Esophagus muscularis mucosa (tissue), 4 donors: ENCODE results near the gene ISG20L2. TPM values are rescaled to one million over a fixed set of nuclear protein-coding genes. Genes with fewer than 3 reads are reported as not detected.

Experiments used
- DNase-seq: peaks from one replicate; pipeline ENCODE4 v3.0.0-alpha.2; 2017; ENCODE audit errors: extremely low spot score
- H3K27ac ChIP-seq, 4 donors: fragments of 200-600 bp; sonication (generic); replicated peaks in 1 of 4; 1 replicate in 3 of 4; 2 replicates in 1 of 4; pipeline ENCODE4 v1.5.1; 2016 to 2019; ENCODE audit warnings: mild to moderate bottlenecking in 1 of 4
- H3K27me3 ChIP-seq, 4 donors: fragments of 200-600 bp; sonication (generic); one replicate each; pipeline versions ENCODE4 v1.5.1 to v1.6.0; 2016 to 2019
- H3K36me3 ChIP-seq, 4 donors: fragments of 200-600 bp; sonication (generic); one replicate each; pipeline ENCODE4 v1.5.1; 2016 to 2019
- H3K4me1 ChIP-seq, 4 donors: fragments of 200-600 bp; sonication (generic); one replicate each; pipeline ENCODE4 v1.5.1; 2016 to 2019
- H3K4me3 ChIP-seq, 4 donors: fragments of 200-600 bp; sonication (generic); 1 replicate in 2 of 4; 2 replicates in 2 of 4; pipeline ENCODE4 v1.5.1; 2016 to 2019; ENCODE audit warnings: mild to moderate bottlenecking in 4 of 4, moderate library complexity in 1 of 4
- H3K9me3 ChIP-seq, 4 donors: fragments of 200-600 bp; sonication (generic); 1 replicate in 3 of 4; 2 replicates in 1 of 4; pipeline ENCODE4 v1.5.1; 2016 to 2019
- CTCF ChIP-seq, 3 experiments: fragments of 200-600 bp in 2 of 3; fragments of 450-650 bp in 1 of 3; sonication (generic) in 2 of 3; IDR thresholded peaks; one replicate each; pipeline ENCODE4 v1.5.1; 2017 to 2019; ENCODE audit warnings: antibody characterized with exemption in 3 of 3, mild to moderate bottlenecking in 2 of 3, moderate library complexity in 1 of 3
- EP300 ChIP-seq: sonication (generic); formaldehyde crosslinking; IDR thresholded peaks from one replicate; pipeline ENCODE4 v1.6.1; 2017; ENCODE audit warnings: antibody characterized with exemption
- POLR2A ChIP-seq: fragments of 450-650 bp; IDR thresholded peaks from one replicate; pipeline ENCODE4 v1.6.1; 2017; ENCODE audit warnings: antibody characterized with exemption, moderate library complexity, mild to moderate bottlenecking, low read depth
- POLR2AphosphoS5 ChIP-seq, 2 donors: sonication (generic); formaldehyde crosslinking; IDR thresholded peaks; one replicate each; pipeline ENCODE4 v1.6.1; 2017; ENCODE audit warnings: antibody characterized with exemption in 2 of 2
- WGBS: methylation state at CpG from one replicate; pipeline ENCODE4 v1.1.5; 2018; 5-methylcytosine and 5-hydroxymethylcytosine counted together
- intact Hi-C: fragments of 100-400 bp; cut with DNase I; formaldehyde crosslinking; loops from one replicate; pipeline ENCODE4 v1.15.1; 2023
- total RNA-seq, 4 donors: library from RNA; depleted of rRNA; stranded (reverse); fragments of >200 nt; gene quantifications; one replicate each; pipeline versions ENCODE4 v1.1.0 to v1.2.1, GENCODE V29; 2016

The ISG20L2 gene
- total RNA-seq, 4 donors from 2014 or later = 16.2 to 20.0 (median 19.0) TPM

- intact Hi-C loops = no loop called here
These were observed 33.9 kb downstream of the ISG20L2 start for GRCh38 chr1:156694690-156694962.

GRCh38 chr1:156693848-156694689, 34.5 kb downstream of the ISG20L2 start:
- Histone ChIP-seq H3K27me3 (peaks cover 0 to 49% (median 2%) of the 10 kb centered on the region in 4 donors), H3K27ac (no peak overlapping the region), H3K9me3 (no peaks in the 10 kb centered on the region), H3K4me1 (peaks cover 7 to 27% (median 16%) of the 10 kb centered on the region in 4 donors), H3K36me3 (peaks cover 0 to 3% (median 0%) of the 10 kb centered on the region in 4 donors), H3K4me3 (no peak overlapping the region)
- intact Hi-C loops = no loop called here
- DNase-seq = no peak
- TF ChIP-seq EP300 = no peak
- TF ChIP-seq POLR2AphosphoS5 (IDR thresholded peaks at IDR 0.05) = no peak
- TF ChIP-seq POLR2A = no peak
- no peak for TF ChIP-seq CTCF (IDR thresholded peaks at IDR 0.05)
- 90% methylated on average over 11 of the region's 12 CpGs for WGBS

More at GRCh38 chr1:156694690-156694962, 33.9 kb downstream of the ISG20L2 start:
- DNase-seq = no peak
- 95% methylated on average over 5 of the region's 5 CpGs for WGBS
- Histone ChIP-seq H3K36me3 (peaks cover 0 to 8% (median 0%) of the 10 kb centered on the region in 4 donors), H3K27ac (no peak overlapping the region), H3K4me3 (no peak overlapping the region), H3K27me3 (peaks cover 0 to 49% (median 2%) of the 10 kb centered on the region in 4 donors), H3K4me1 (peaks cover 3 to 21% (median 11%) of the 10 kb centered on the region in 4 donors), H3K9me3 (no peaks in the 10 kb centered on the region)
- no peak for TF ChIP-seq POLR2AphosphoS5 (IDR thresholded peaks at IDR 0.05)
- no peak for TF ChIP-seq POLR2A
- no peak for TF ChIP-seq CTCF (IDR thresholded peaks at IDR 0.05)
- TF ChIP-seq EP300 = no peak

GRCh38 chr1:156692925-156693847, 35.4 kb downstream of the ISG20L2 start:
- intact Hi-C loops = no loop called here
- 59% methylated on average over 11 of the region's 16 CpGs for WGBS
- TF ChIP-seq CTCF (IDR thresholded peaks at IDR 0.05) (no peak), POLR2A (no peak), EP300 (no peak), POLR2AphosphoS5 (IDR thresholded peaks at IDR 0.05) (no peak)
- peaks cover 0 to 57% (median 2%) of the 10 kb centered on the region in 4 donors for H3K27me3 ChIP-seq
- no peaks in the 10 kb centered on the region for H3K36me3 ChIP-seq
- peaks cover 7 to 28% (median 19%) of the 10 kb centered on the region in 4 donors for H3K4me1 ChIP-seq
- H3K27ac ChIP-seq = no peak overlapping the region
- H3K9me3 ChIP-seq = no peaks in the 10 kb centered on the region
- DNase-seq = no peak
- no peak overlapping the region for H3K4me3 ChIP-seq

- no peak for DNase-seq
- no peaks in the 10 kb centered on the region for H3K36me3 ChIP-seq
- H3K27ac ChIP-seq = no peak overlapping the region
- TF ChIP-seq POLR2A (no peak), CTCF (IDR thresholded peaks at IDR 0.05) (no peak), POLR2AphosphoS5 (IDR thresholded peaks at IDR 0.05) (no peak), EP300 (no peak)
- H3K4me3 ChIP-seq = no peak overlapping the region
- no peaks in the 10 kb centered on the region for H3K9me3 ChIP-seq
- intact Hi-C loops = no loop called here
- peaks cover 7 to 28% (median 19%) of the 10 kb centered on the region in 4 donors for H3K4me1 ChIP-seq
- 32% methylated on average over 13 of the region's 13 CpGs for WGBS
- H3K27me3 ChIP-seq = peaks cover 0 to 64% (median 2%) of the 10 kb centered on the region in 4 donors
These were observed 36.1 kb downstream of the ISG20L2 start for GRCh38 chr1:156692441-156692924.
